Endothelial cell (in vitro differentiated cells): Measurements from ENCODE around the gene AQP5. TPM values are rescaled to one million over a fixed set of nuclear protein-coding genes. Genes with fewer than 3 reads are reported as not detected.

Experiments
- DNase-seq: peaks from one replicate; pipeline ENCODE4 v3.0.0; 2021; ENCODE audit warnings: low spot score
- H3K27ac Mint-ChIP-seq: one replicate; pipeline ENCODE4 v1.8.0; 2021; ENCODE audit warnings: mixed read lengths, inconsistent platforms; ENCODE audit not compliant: unreplicated experiment
- H3K27me3 Mint-ChIP-seq: one replicate; pipeline ENCODE4 v1.8.0; 2021; ENCODE audit warnings: mild to moderate bottlenecking, moderate library complexity, mixed read lengths, inconsistent platforms; ENCODE audit not compliant: unreplicated experiment
- H3K36me3 Mint-ChIP-seq: one replicate; pipeline ENCODE4 v1.8.0; 2021; ENCODE audit warnings: mild to moderate bottlenecking, low read depth, mixed read lengths, inconsistent platforms; ENCODE audit not compliant: unreplicated experiment
- H3K4me1 Mint-ChIP-seq: one replicate; pipeline ENCODE4 v1.8.0; 2021; ENCODE audit warnings: mild to moderate bottlenecking, mixed read lengths, inconsistent platforms; ENCODE audit not compliant: unreplicated experiment
- H3K4me3 Mint-ChIP-seq: one replicate; pipeline ENCODE4 v1.8.0; 2021; ENCODE audit warnings: mild to moderate bottlenecking, mixed read lengths, inconsistent platforms; ENCODE audit not compliant: unreplicated experiment
- H3K9me3 Mint-ChIP-seq: one replicate; pipeline ENCODE4 v1.8.0; 2021; ENCODE audit warnings: mixed read lengths, inconsistent platforms; ENCODE audit not compliant: unreplicated experiment
- total RNA-seq: library from RNA; stranded (reverse); fragmentation: NEBNext Ultra II Directional; extraction: Animal tissue kit (Norgen Biotek cat#: 25700); gene quantifications from one replicate; pipeline ENCODE4 v1.2.1, GENCODE V29; 2021; ENCODE audit not compliant: unreplicated experiment
- TF ChIP-seq, protein P1 (sequence below): fragments of 200-600 bp; sonication (generic); IDR thresholded peaks from one replicate; pipeline ENCODE4 v1.5.0; 2021; ENCODE audit warnings: antibody characterized with exemption; ENCODE audit not compliant: unreplicated experiment

AQP5 gene
- total RNA-seq, 1 donor from 2014 or later = 0.26 TPM

DNA sequence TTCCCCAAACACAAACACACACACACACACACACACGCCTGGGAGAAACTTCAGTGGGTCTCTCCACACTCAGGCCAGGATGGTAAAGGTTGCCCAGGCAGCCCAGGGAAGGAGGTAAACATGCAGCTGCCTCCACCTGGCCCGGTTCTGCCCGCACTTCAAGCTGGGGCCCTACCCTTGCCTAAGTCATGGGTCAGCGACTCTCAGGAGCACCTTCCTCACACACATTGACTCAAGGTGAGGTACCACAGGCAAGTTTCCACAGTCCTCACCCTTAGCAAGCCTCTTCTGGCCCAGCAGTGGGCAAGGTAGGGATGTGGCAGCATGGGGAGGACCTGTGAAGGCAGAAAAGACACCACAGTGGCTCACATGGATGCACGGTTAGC lies 43.9 kb upstream of the AQP5 start:
- H3K4me1 Mint-ChIP-seq = no peaks in the 10 kb centered on the region

DNA sequence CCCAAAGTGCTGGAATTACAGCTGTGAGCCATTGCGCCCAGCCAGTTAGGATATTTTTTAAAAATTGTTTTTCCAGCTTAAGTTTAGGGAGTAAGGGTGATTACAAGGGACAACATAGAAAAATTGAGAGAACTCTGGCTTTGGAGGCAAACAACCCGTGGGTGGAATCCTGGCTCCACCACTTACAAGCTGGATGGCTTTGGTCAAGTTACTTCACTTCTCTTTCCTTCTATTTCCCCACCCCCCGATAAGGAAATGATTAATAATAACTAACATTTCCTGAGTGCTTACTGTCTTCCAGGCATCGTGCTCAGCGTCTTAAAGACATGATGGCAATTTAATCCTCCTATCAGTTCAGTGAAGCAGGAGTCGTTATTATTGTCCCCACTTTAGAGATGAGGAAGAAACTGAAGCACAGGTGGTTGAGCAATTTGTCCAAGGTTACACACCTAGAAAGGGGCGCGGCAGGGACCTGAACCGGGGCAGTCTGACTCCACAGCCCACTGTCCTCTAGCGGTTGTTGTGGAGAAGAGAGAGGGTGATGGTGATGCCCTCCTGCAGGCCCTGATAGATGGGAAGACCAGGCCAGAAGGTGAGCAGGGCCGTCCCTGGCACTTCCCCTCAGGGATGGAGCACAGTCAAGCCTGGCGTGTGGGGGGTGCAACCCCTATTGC lies 41.3 kb upstream of the AQP5 start:
- H3K9me3 Mint-ChIP-seq = no peaks in the 10 kb centered on the region

More for the DNA sequence above, 43.9 kb upstream of the AQP5 start:
- no peak overlapping the region for H3K27ac Mint-ChIP-seq
- H3K9me3 Mint-ChIP-seq = no peaks in the 10 kb centered on the region
- TF ChIP-seq, protein P1, sequence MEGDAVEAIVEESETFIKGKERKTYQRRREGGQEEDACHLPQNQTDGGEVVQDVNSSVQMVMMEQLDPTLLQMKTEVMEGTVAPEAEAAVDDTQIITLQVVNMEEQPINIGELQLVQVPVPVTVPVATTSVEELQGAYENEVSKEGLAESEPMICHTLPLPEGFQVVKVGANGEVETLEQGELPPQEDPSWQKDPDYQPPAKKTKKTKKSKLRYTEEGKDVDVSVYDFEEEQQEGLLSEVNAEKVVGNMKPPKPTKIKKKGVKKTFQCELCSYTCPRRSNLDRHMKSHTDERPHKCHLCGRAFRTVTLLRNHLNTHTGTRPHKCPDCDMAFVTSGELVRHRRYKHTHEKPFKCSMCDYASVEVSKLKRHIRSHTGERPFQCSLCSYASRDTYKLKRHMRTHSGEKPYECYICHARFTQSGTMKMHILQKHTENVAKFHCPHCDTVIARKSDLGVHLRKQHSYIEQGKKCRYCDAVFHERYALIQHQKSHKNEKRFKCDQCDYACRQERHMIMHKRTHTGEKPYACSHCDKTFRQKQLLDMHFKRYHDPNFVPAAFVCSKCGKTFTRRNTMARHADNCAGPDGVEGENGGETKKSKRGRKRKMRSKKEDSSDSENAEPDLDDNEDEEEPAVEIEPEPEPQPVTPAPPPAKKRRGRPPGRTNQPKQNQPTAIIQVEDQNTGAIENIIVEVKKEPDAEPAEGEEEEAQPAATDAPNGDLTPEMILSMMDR = no peak
- no peak for DNase-seq
- no peaks in the 10 kb centered on the region for H3K27me3 Mint-ChIP-seq
- H3K4me3 Mint-ChIP-seq = no peak overlapping the region
- H3K36me3 Mint-ChIP-seq = no peaks in the 10 kb centered on the region

DNA sequence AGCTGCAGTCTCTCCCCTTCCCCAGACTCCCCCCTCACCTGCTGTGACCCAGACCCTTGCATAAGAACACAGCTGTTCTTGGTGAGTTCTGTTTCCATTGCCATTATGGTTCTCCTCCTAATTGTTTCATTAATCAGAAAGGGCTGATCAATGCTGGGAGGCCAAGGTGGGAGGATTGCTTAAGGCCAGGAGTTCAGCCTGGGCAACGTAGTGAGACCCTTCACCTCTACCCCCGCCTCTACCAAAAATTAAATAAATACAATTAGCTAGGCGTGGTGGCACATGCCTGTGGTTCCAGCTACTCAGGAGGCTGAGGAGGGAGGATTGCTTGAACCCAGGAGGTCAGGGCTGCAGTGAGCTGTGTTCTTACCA lies 40.8 kb upstream of the AQP5 start:
- H3K36me3 Mint-ChIP-seq = no peaks in the 10 kb centered on the region
- no peak overlapping the region for H3K27ac Mint-ChIP-seq
- no peak overlapping the region for H3K4me3 Mint-ChIP-seq
- no peak for DNase-seq
- H3K27me3 Mint-ChIP-seq = no peaks in the 10 kb centered on the region
- TF ChIP-seq, protein P1 = no peak
- H3K4me1 Mint-ChIP-seq = no peaks in the 10 kb centered on the region
- H3K9me3 Mint-ChIP-seq = no peaks in the 10 kb centered on the region

More for the DNA sequence above, 41.3 kb upstream of the AQP5 start:
- Mint-ChIP-seq H3K27ac (no peak overlapping the region), H3K4me1 (no peaks in the 10 kb centered on the region), H3K4me3 (no peak overlapping the region), H3K36me3 (no peaks in the 10 kb centered on the region), H3K27me3 (no peaks in the 10 kb centered on the region)
- DNase-seq = no peak
- TF ChIP-seq, protein P1 = no peak

DNA sequence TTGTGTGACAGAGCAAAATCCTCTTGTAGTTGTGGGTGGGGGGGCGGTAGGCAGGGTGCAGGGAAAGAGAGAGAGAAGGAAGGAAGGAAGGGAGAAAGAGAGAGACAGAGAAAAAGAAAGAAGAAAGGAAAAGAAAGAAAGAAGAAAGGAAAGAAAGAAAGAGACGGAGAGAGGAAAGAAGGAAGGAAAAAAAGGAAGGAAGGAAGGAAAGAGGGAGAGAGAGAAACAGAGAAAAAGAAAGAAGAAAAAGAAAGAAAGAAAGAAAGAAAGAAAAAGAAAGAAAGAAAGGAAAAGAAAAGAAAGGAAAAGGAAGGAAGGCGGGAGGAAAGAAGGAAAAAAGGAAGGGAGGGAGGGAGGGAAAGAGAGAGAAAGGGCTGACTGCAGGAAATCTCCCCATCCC lies 40.4 kb upstream of the AQP5 start:
- Mint-ChIP-seq H3K27ac (no peak overlapping the region), H3K36me3 (no peaks in the 10 kb centered on the region), H3K4me3 (no peak overlapping the region), H3K27me3 (no peaks in the 10 kb centered on the region), H3K4me1 (no peaks in the 10 kb centered on the region), H3K9me3 (no peaks in the 10 kb centered on the region)
- no peak for DNase-seq
- TF ChIP-seq, protein P1 = no peak

DNA sequence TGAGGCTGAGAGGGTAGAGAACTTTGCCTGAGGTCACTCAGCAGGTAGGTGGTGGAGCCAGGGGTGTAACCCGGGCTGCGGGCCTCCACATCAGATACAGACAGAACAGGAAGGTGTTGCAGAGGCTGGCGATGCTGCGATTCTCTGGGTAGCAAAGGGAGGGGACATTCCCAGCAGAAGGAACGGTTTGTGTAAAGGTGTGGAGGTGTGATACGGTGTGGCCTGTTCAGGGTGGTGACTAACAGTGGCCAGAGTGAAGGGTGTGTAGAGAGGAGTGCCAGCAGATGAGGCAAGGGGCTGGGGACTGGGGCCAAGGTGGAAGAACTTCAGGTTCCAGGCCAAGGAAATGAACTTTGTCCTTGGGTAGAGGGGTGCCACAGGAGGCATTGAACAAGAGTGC lies 39.7 kb upstream of the AQP5 start:
- Mint-ChIP-seq H3K4me3 (no peak overlapping the region), H3K9me3 (no peaks in the 10 kb centered on the region), H3K27me3 (no peaks in the 10 kb centered on the region), H3K4me1 (no peaks in the 10 kb centered on the region), H3K27ac (no peak overlapping the region), H3K36me3 (no peaks in the 10 kb centered on the region)
- DNase-seq = no peak
- TF ChIP-seq, protein P1 = no peak
